Activated T-cell treated with anti-CD3 and anti-CD28 coated beads, Interleukin-2, amount 50 U/mL, for 1 hour (primary cell): ENCODE measurements around the gene FBXO31.
"Not testable (repeated sequence)": the region's sequence is repeated elsewhere in the genome, so short reads cannot be mapped to it uniquely, and the experiment has no call there.

Experiments used
- DNase-seq: peaks from one replicate; pipeline ENCODE4 v3.0.0-alpha.2; 2020

FBXO31 gene

GRCh38 chr16:87382023-87382785, 1.4 kb downstream of the FBXO31 start:
- DNase-seq, result no peak

- no peak for DNase-seq
Observed at GRCh38 chr16:87380881-87381280, 2.7 kb downstream of the FBXO31 start.

GRCh38 chr16:87380403-87380802, 3.2 kb downstream of the FBXO31 start:
- DNase-seq, result no peak

GRCh38 chr16:87379312-87379752, 4.2 kb downstream of the FBXO31 start:
- DNase-seq, result not testable (repeated sequence)

- no peak for DNase-seq
Observed at GRCh38 chr16:87376660-87377059, 6.9 kb downstream of the FBXO31 start.

GRCh38 chr16:87375426-87376135, 8.0 kb downstream of the FBXO31 start:
- DNase-seq, result no peak

- DNase-seq, result no peak
Observed at GRCh38 chr16:87374313-87374712, 9.3 kb downstream of the FBXO31 start.

GRCh38 chr16:87372305-87372704, 11.3 kb downstream of the FBXO31 start:
- DNase-seq, result no peak

- no peak for DNase-seq
Observed at GRCh38 chr16:87371261-87371866, 12.2 kb downstream of the FBXO31 start.

GRCh38 chr16:87369796-87370719, 13.5 kb downstream of the FBXO31 start:
- no peak for DNase-seq

GRCh38 chr16:87369117-87369765, 14.3 kb downstream of the FBXO31 start:
- no peak for DNase-seq

GRCh38 chr16:87368029-87368770, 15.4 kb downstream of the FBXO31 start:
- no peak for DNase-seq

GRCh38 chr16:87367529-87367928, 16.0 kb downstream of the FBXO31 start:
- no peak for DNase-seq

GRCh38 chr16:87366930-87367329, 16.6 kb downstream of the FBXO31 start:
- DNase-seq, result no peak

GRCh38 chr16:87366288-87366687, 17.3 kb downstream of the FBXO31 start:
- no peak for DNase-seq

- no peak for DNase-seq
Observed at GRCh38 chr16:87365021-87365713, 18.4 kb downstream of the FBXO31 start.

GRCh38 chr16:87363771-87364455, 19.7 kb downstream of the FBXO31 start:
- DNase-seq, result no peak

- DNase-seq, result not testable (repeated sequence)
Observed at GRCh38 chr16:87362828-87363559, 20.6 kb downstream of the FBXO31 start.

GRCh38 chr16:87361916-87362619, 21.5 kb downstream of the FBXO31 start:
- DNase-seq, result no peak
